Heart left ventricle (tissue), 16 donors: ENCODE results near the gene UBA5. TPM values are rescaled to one million over a fixed set of nuclear protein-coding genes. Genes with fewer than 3 reads are reported as not detected.

Source experiments
- ATAC-seq, 4 donors: fragments of 200-7000 bp; cut with Tn5 transposase; one replicate each; pipeline ENCODE4 v1.9.1; 2020 to 2022; ENCODE audit warnings: moderate library complexity in 4 of 4, mild to moderate bottlenecking in 3 of 4, moderate number of reproducible peaks in 1 of 4
- DNase-seq, 5 donors: peaks; one replicate each; pipeline ENCODE4 v3.0.0-alpha.2; 2020
- H3K27ac ChIP-seq, 12 donors: fragments of 200-600 bp; sonication (generic) in 4 of 12; one replicate each; pipeline versions ENCODE4 v1.5.0 to v1.8.0; 2016 to 2022; ENCODE audit warnings: mild to moderate bottlenecking in 2 of 12
- H3K27me3 ChIP-seq, 9 donors: fragments of 200-600 bp; sonication (generic) in 2 of 9; one replicate each; pipeline versions ENCODE4 v1.5.1 to v1.8.0; 2016 to 2022; ENCODE audit warnings: mild to moderate bottlenecking in 3 of 9
- H3K36me3 ChIP-seq, 9 donors: fragments of 200-600 bp; sonication (generic) in 2 of 9; one replicate each; pipeline versions ENCODE4 v1.5.0 to v1.8.0; 2018 to 2022; ENCODE audit warnings: mild to moderate bottlenecking in 2 of 9
- H3K4me1 ChIP-seq, 12 donors: fragments of 200-600 bp; sonication (generic) in 4 of 12; one replicate each; pipeline versions ENCODE4 v1.5.0 to v1.8.0; 2016 to 2022; ENCODE audit warnings: mild to moderate bottlenecking in 3 of 12
- H3K4me3 ChIP-seq, 12 donors: fragments of 200-600 bp; sonication (generic) in 4 of 12; one replicate each; pipeline versions ENCODE4 v1.5.0 to v1.8.0; 2017 to 2022; ENCODE audit warnings: mild to moderate bottlenecking in 9 of 12, moderate library complexity in 4 of 12
- H3K9me3 ChIP-seq, 12 donors: fragments of 200-600 bp; sonication (generic) in 4 of 12; one replicate each; pipeline versions ENCODE4 v1.5.0 to v1.8.0; 2016 to 2022; ENCODE audit warnings: mild to moderate bottlenecking in 1 of 12
- CTCF ChIP-seq, 12 donors: fragments of 200-600 bp; sonication (generic) in 4 of 12; IDR thresholded peaks; one replicate each; pipeline versions ENCODE4 v1.5.0 to v1.8.0; 2018 to 2022; ENCODE audit warnings: antibody characterized with exemption in 12 of 12, mild to moderate bottlenecking in 5 of 12
- POLR2A ChIP-seq, 2 donors: fragments of 450-650 bp; IDR thresholded peaks; one replicate each; pipeline ENCODE4 v1.6.1; 2017; ENCODE audit warnings: antibody characterized with exemption in 2 of 2, mild to moderate bottlenecking in 2 of 2, moderate library complexity in 2 of 2
- WGBS, 4 donors: extraction: QIAGEN DNeasy Blood & Tissue Kit in 2 of 4; methylation state at CpG; one replicate each; pipeline versions ENCODE4 v1.1.5 to v1.1.7; 2013 to 2018; 5-methylcytosine and 5-hydroxymethylcytosine counted together
- intact Hi-C, 10 donors: fragments of 100-400 bp; cut with DNase I; formaldehyde crosslinking; loops; one replicate each; pipeline versions ENCODE4 v1.11.1 to v1.14.2; 2022
- polyA plus RNA-seq, 2 donors: library from polyadenylated mRNA; stranded (reverse); fragments of 200-250 nt; gene quantifications; one replicate each; pipeline ENCODE4 v1.2.3, GENCODE V29; 2013
- total RNA-seq, 9 donors: library from RNA; depleted of rRNA in 2 of 9; stranded (reverse); fragments of >200 nt in 2 of 9; fragmentation: NEBNext Ultra II Directional in 3 of 9; extraction: Animal tissue kit (Norgen Biotek cat#: 25700) in 3 of 9; gene quantifications; one replicate each; pipeline versions ENCODE4 v1.1.0 to v1.2.4, GENCODE V29; 2016 to 2023
- donor health status: ischemic (EF 13 %, LVEDD 7.1; RV severe dilation, severe dysfunction).
- donor health status: healthy with polysubstance abuse.
- donor health status: DM: no; HTN: yes; CAD: no.
- donor health status: DM: no; HTN: no; CAD: no.
- donor health status: ischemic (EF 25% LVEDD 6.9; RV normal size, moderate dysfunction).
- donor health status: ischemic (EF 25% LVEDD 5.7; RV mildly dilated, moderate dysfunction).
- donor health status: healthy.
- donor health status: DM: yes; HTN: yes; CAD: no.
- donor health status: ischemic (EF 35%, LVEDD 5.7; RV mildly dilated, moderate dysfunction).
- donor health status: nonischemic (EF 11% LVEDD 7.7; RV severe dilation, severe dysfunction).
- donor health status: DM: yes; HTN: yes; CAD: no.
- donor health status: PGD.
- donor health status: ischemic (EF 29% LVEDD 5.4; RV normal size, mild dysfunction).
- donor health status: nonischemic (EF 23%, LVEDD 6.1; RV moderate dilation, normal function).

Gene UBA5
- total and polyA plus RNA-seq, 11 donors: 25.3 to 59.1 (median 32.0) TPM

DNA sequence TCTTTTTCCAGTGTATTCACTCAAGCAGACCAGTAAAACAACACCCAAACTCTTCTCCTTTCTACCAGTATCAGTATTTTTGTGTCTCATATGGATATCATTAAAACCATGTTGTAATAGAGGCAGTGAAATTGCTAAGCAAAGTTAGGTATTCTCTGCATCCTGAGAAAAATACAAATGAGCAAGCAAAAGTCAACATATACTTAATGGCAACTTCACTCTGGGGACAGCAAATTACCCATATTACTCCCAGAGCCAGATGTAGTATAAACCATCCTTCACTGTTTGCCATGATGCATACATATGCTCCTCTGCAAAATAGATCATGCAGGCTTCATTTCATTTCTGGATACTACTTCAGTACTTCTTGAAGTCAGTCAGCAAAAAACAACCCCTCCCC, 22.1 kb downstream of the UBA5 start:
- Histone ChIP-seq H3K36me3 (peaks cover 0 to 100% (median 100%) of the 10 kb centered on the region in 9 donors), H3K9me3 (no peaks in the 10 kb centered on the region), H3K27ac (no peak overlapping the region), H3K27me3 (no peaks in the 10 kb centered on the region), H3K4me1 (no peaks in the 10 kb centered on the region), H3K4me3 (no peak overlapping the region)
- TF ChIP-seq CTCF (IDR thresholded peaks at IDR 0.05): no peak
- no peak for TF ChIP-seq POLR2A (IDR thresholded peaks at IDR 0.05)
- ATAC-seq: no peak
- intact Hi-C loops: no loop called here
- DNase-seq: no peak

- intact Hi-C loops: no loop called here
- peaks cover 0 to 100% (median 99%) of the 10 kb centered on the region in 9 donors for H3K36me3 ChIP-seq
- ATAC-seq: peak in 2 of 4 donors; percentile 32 to 44
Observed at GRCh38 chr3:132690040-132690439, 29.9 kb downstream of the UBA5 start.

GRCh38 chr3:132694991-132695390, 34.9 kb downstream of the UBA5 start:
- peaks cover 0 to 100% (median 100%) of the 10 kb centered on the region in 9 donors for H3K36me3 ChIP-seq
- DNase-seq (no peak), ATAC-seq (no peak)
- no peak for TF ChIP-seq POLR2A (IDR thresholded peaks at IDR 0.05)
- TF ChIP-seq CTCF (IDR thresholded peaks at IDR 0.05): no peak
- H3K4me3 ChIP-seq: no peak overlapping the region
- no peaks in the 10 kb centered on the region for H3K9me3 ChIP-seq
- no peaks in the 10 kb centered on the region for H3K27me3 ChIP-seq
- H3K27ac ChIP-seq: no peak overlapping the region
- WGBS, 4 donors: 51 to 84% (median 76%) methylated on average over 4 of the region's 4 CpGs
- intact Hi-C loops: no loop called here
- H3K4me1 ChIP-seq: peaks cover 0 to 4% (median 0%) of the 10 kb centered on the region in 12 donors

More at GRCh38 chr3:132690040-132690439, 29.9 kb downstream of the UBA5 start:
- TF ChIP-seq POLR2A (IDR thresholded peaks at IDR 0.05): no peak
- TF ChIP-seq CTCF (IDR thresholded peaks at IDR 0.05): no peak
- 50 to 67% (median 56%) methylated on average over 4 of the region's 4 CpGs for WGBS, 4 donors
- Histone ChIP-seq H3K9me3 (no peaks in the 10 kb centered on the region), H3K27me3 (no peaks in the 10 kb centered on the region), H3K4me1 (peaks cover 0 to 11% (median 0%) of the 10 kb centered on the region in 12 donors), H3K27ac (peak overlapping the region in 6 of 12 donors; percentile 2 to 37 (median 12)), H3K4me3 (no peak overlapping the region)
- DNase-seq: no peak

GRCh38 chr3:132695422-132695821, 35.3 kb downstream of the UBA5 start:
- Histone ChIP-seq H3K27ac (no peak overlapping the region), H3K4me1 (peaks cover 0 to 1% (median 0%) of the 10 kb centered on the region in 12 donors), H3K4me3 (no peak overlapping the region), H3K9me3 (no peaks in the 10 kb centered on the region), H3K36me3 (peaks cover 0 to 100% (median 100%) of the 10 kb centered on the region in 9 donors), H3K27me3 (no peaks in the 10 kb centered on the region)
- intact Hi-C loops: no loop called here
- DNase-seq: no peak
- 92 to 98% (median 94%) methylated on average over 1 of the region's 1 CpG for WGBS, 4 donors
- TF ChIP-seq CTCF (IDR thresholded peaks at IDR 0.05) (no peak), POLR2A (IDR thresholded peaks at IDR 0.05) (no peak)
- no peak for ATAC-seq
